GM15510 (cell line): ENCODE results near the gene TRIP13.

Experiments
- POLR2A ChIP-seq: IDR thresholded peaks from 3 replicates; pipeline ENCODE4 v1.6.1; 2011; ENCODE audit warnings: borderline replicate concordance; ENCODE audit not compliant: insufficient read length; ENCODE audit errors: extremely low read depth

The TRIP13 gene

DNA sequence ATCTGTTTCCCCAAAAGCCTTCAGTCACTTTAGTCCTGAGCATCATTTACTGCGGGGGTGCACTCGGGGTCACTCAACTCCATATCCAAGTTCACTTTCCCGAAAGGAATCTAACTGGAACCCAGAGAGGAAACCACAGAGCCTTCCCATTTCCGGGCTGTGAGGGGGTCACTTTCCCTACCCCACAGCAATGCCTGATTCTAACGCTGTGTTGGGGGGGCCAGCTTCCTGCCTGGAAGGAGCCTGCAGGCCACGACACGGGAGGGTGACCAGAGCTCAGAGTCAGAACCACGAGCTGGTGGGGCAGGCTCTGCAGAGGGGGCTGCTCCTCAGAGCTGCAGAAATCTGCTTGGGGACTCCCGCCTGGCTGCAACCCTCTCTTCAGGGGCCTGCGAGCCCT lies 20.4 kb upstream of the TRIP13 start:
- TF ChIP-seq POLR2A, result no peak

GRCh38 chr5:873328-873727 lies 19.4 kb upstream of the TRIP13 start:
- no peak for TF ChIP-seq POLR2A

GRCh38 chr5:875931-876330 lies 16.8 kb upstream of the TRIP13 start:
- no peak for TF ChIP-seq POLR2A

- TF ChIP-seq POLR2A, result no peak
These were observed 16.0 kb upstream of the TRIP13 start for GRCh38 chr5:876398-877365.

DNA sequence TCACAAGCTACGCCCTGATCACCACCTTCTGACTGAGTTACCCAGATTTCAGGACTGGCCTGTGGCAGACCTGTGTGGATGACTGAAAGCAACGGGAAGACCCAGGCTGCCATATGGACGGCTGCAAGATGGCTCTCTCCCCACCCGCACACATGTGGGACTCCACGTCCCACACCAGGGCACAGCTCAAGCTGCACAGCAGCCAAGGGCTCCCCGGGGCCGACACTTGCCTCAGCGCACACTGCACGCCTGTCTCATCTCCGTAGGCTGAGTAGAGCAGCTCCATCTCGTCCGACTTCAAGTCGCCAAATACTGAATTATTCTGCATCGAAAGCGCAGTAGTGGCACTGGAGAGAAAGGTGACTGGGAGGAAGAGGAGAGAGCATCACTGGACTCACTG lies 14.6 kb upstream of the TRIP13 start:
- TF ChIP-seq POLR2A, result no peak

DNA sequence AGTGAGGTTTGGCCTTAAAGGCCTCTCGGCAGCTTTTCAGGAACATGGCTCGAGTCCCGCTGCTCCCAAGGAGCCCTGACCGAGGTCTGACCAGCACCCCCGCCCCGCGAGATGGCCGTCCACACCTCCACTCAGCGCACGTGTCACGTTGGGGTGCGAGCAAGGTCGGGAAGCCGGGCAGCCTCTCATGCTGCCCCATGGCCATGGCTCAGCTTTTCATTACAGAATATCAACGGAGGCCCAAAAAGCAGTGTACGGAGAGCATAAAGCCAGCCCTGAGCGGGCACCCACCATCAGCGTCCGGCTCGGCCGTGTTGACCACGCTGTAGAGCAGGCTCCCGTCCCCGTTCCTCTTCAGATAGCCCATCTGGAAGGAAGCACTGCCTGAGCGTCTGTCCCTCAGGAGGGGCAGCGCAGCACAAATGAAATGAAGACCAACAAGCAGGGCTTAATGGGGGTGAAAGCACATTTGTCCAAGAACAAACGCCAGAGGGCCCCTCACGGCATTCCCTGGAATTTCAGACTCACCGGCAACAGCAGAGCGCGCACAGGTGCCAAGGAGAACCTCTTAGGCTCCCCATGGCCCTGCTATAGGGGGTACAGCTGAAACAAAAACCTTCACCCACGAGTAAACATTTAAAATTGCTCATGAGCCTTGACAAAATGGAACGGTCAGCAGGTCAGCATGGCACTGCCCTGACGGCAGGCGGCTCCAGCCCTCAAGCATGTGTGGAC lies 11.7 kb upstream of the TRIP13 start:
- TF ChIP-seq POLR2A, result no peak

DNA sequence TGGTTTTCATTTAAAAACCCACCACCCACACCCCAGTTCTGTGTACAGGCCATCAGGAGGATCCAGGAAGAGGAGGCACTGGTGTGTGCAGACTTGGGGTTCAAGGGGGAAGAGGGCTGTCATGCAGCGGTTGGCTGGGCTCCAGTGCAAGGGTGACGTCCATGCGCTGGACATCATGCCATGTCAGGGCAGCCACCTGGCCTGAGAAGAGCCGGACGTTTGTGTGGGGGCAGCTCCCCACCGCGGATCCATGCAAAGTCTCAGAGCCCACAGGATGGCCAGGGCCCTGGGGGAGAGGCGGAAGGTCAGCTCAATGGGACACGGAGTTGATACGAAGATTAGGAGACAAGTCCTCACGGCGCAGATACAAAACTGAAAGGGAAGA lies 11.1 kb upstream of the TRIP13 start:
- TF ChIP-seq POLR2A, result no peak

DNA sequence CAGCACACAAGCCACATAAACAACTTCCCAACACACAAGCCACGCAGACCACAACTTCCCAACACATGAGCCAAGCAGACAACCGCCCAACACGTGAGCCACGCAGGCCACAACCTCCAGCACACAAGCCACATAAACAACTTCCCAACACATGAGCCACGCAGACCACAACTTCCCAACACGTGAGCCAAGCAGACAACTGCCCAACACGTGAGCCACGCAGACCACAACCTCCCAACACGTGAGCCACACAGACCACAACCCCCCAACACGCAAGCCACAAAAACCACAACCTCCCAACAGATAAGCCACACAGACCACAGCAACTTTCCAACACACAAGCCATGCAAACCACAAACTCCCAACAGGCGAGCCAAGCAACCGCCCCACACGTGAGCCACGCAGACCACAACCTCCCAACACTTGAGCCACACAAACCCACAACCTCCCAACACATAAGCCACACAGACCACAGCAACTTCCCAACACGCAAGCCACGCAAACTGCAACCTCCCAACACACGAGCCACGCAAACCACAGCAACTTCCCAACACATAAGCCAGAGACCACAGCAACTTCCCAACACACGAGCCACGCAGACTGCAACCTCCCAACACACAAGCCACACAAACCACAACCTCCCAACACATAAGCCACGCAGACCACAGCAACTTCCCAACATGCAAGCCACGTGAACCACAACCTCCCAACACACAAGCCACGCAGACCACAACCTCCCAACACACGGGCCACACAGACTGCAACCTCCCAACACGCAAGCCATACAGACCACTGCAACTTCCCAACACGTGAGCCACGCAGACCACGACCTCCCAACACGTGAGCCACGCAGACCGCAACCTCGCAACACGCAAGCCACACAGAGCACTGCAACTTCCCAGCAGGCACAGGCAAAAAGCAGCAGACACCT lies 10.2 kb upstream of the TRIP13 start:
- no peak for TF ChIP-seq POLR2A

- no peak for TF ChIP-seq POLR2A
These were observed 9.1 kb upstream of the TRIP13 start for GRCh38 chr5:883475-884181.

- TF ChIP-seq POLR2A, result no peak
These were observed 8.1 kb upstream of the TRIP13 start for GRCh38 chr5:884345-885126.

DNA sequence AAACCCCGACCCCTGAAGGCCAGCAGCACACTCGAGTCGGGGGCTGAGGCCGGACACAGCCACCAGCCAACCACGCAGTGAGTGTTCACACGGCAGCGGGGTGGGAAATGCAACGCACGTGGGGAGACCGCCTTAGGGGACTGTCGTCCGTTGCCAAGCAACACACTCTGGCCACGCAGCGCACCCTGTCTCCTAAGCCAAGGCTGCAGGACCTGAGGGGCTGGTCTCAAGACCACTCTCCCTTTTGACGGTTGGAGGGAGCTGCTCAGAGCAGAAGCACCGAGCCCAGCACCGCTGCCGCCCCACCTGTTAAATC lies 7.6 kb upstream of the TRIP13 start:
- TF ChIP-seq POLR2A, result no peak

DNA sequence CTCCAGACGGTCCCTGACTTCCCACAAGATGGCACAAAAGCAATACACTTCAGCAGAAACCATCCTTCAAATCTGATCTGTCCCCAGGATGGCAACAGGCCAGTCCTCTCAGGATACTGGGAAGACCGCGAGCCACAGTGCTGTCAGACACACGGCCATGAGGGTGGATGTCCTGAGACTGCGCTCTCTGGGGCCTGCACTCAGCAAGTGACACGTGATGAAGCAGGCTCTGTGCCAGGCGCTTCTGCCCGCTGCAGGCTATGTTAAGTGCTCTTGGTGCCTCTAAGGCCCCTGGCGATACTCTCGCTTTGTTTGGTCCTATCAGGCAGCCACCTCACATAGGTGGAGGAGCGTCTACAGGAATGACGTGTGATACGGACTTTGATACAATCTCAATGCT lies 7.2 kb upstream of the TRIP13 start:
- no peak for TF ChIP-seq POLR2A

- no peak for TF ChIP-seq POLR2A
These were observed 6.6 kb upstream of the TRIP13 start for GRCh38 chr5:886036-886435.
